ENCODE results near the gene CHST10.
"Not testable (repeated sequence)": the region's sequence is repeated elsewhere in the genome, so short reads cannot be mapped to it uniquely, and the experiment has no call there.

Gene CHST10

GRCh38 chr2:100359576-100359975, 57.9 kb downstream of the CHST10 start:
- no peaks in the 10 kb centered on the region for H3K36me3 ChIP-seq (ENCODE audit: control insufficient read depth, low read depth, low read length)
- peaks cover 5% of the 10 kb centered on the region for H3K9me3 ChIP-seq (ENCODE audit: control insufficient read depth, low read depth, low read length)
- no peak overlapping the region for H3K27ac ChIP-seq (ENCODE audit: low read length)
- H3K4me1 ChIP-seq (ENCODE audit: control insufficient read depth, low read depth, low read length) = no peaks in the 10 kb centered on the region
- no peak overlapping the region for H3K9ac ChIP-seq (ENCODE audit: low read length)
- no peaks in the 10 kb centered on the region for H3K27me3 ChIP-seq (ENCODE audit: control insufficient read depth, insufficient read depth, low read length)
- H3K4me3 ChIP-seq (ENCODE audit: low read length) = no peak overlapping the region

GRCh38 chr2:100358554-100358953, 58.9 kb downstream of the CHST10 start:
- Histone ChIP-seq H3K4me1 (ENCODE audit: control insufficient read depth, low read depth, low read length) (no peaks in the 10 kb centered on the region), H3K4me3 (ENCODE audit: low read length) (no peak overlapping the region), H3K9me3 (ENCODE audit: control insufficient read depth, low read depth, low read length) (peaks cover 5% of the 10 kb centered on the region), H3K9ac (ENCODE audit: low read length) (no peak overlapping the region), H3K36me3 (ENCODE audit: control insufficient read depth, low read depth, low read length) (no peaks in the 10 kb centered on the region), H3K27ac (ENCODE audit: low read length) (no peak overlapping the region), H3K27me3 (ENCODE audit: control insufficient read depth, insufficient read depth, low read length) (no peaks in the 10 kb centered on the region)

DNA sequence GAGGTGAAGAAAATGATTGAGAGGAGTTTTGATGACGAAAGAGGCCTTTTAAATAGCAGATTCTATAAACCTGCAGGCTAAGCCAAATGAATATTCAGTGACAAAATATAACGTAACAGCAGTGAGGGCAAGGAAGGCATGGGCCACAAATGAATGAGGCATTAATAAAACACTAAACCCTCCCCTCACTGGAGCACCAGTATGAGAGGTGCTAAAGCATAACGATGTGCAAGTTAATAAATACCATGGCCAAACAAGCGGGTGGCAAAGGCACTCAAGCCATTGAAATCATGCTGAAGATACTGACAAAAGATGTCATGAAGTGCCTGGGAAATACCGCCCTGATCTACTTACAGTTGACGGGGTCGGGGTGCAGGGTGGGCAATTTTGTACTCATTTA, 64.9 kb downstream of the CHST10 start:
- no peaks in the 10 kb centered on the region for H3K4me1 ChIP-seq (ENCODE audit: control insufficient read depth, low read depth, low read length)

DNA sequence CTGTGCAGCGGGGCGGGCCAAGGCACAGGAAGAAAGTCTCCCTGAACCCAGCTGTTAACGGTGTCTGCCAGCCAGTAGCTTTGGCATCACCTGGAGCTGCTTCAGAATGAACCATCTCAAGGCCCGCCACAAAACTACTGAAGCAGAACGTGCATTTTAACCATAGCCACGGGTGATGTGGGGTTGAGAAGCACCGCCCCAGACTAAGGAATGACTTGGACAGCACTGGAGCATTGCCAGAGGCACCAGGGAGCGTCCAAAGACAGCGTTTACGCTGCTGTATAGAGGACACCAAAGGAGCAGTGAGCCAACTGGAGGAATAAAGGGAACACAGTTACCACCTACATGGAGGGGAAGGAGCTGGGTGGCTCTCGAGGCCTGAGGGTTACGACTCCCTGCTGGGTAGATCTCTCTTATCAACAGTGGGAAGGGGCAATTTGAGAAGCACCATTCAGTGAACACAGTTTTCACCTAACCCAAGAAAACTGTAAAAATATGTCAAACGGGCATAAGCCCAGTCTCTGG, 66.7 kb downstream of the CHST10 start:
- H3K9ac ChIP-seq (ENCODE audit: low read length) = no peak overlapping the region
- H3K36me3 ChIP-seq (ENCODE audit: control insufficient read depth, low read depth, low read length) = no peaks in the 10 kb centered on the region
- no peak overlapping the region for H3K4me3 ChIP-seq (ENCODE audit: low read length)
- H3K9me3 ChIP-seq (ENCODE audit: control insufficient read depth, low read depth, low read length) = no peaks in the 10 kb centered on the region
- H3K27me3 ChIP-seq (ENCODE audit: control insufficient read depth, insufficient read depth, low read length) = no peaks in the 10 kb centered on the region
- H3K27ac ChIP-seq (ENCODE audit: low read length) = no peak overlapping the region
- H3K4me1 ChIP-seq (ENCODE audit: control insufficient read depth, low read depth, low read length) = no peaks in the 10 kb centered on the region

More for the DNA sequence above, 64.9 kb downstream of the CHST10 start:
- Histone ChIP-seq H3K9me3 (ENCODE audit: control insufficient read depth, low read depth, low read length) (no peaks in the 10 kb centered on the region), H3K4me3 (ENCODE audit: low read length) (no peak overlapping the region), H3K27me3 (ENCODE audit: control insufficient read depth, insufficient read depth, low read length) (no peaks in the 10 kb centered on the region), H3K36me3 (ENCODE audit: control insufficient read depth, low read depth, low read length) (no peaks in the 10 kb centered on the region), H3K27ac (ENCODE audit: low read length) (no peak overlapping the region), H3K9ac (ENCODE audit: low read length) (no peak overlapping the region)

DNA sequence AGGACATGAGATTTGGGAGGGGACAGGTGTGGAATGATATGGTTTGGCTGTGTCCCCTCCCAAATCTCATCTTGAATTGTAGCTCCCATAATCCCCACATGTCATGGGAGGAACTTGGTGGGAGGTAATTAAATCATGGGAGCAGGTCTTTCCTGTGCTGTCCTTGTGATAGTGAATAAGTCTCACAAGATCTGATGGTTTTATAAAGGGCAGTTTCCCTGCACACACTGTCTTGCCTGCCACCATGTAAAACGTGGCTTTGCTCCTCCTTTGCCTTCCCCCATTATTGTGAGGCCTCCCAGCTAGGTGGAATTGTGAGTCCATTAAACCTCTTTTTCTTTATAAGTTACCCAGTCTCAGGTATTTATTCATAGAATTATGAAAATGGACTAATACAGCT, 72.3 kb downstream of the CHST10 start:
- H3K4me3 ChIP-seq (ENCODE audit: low read length); H3K27me3 ChIP-seq (ENCODE audit: control insufficient read depth, insufficient read depth, low read length); H3K27ac ChIP-seq (ENCODE audit: low read length); H3K36me3 ChIP-seq (ENCODE audit: control insufficient read depth, low read depth, low read length); H3K9ac ChIP-seq (ENCODE audit: low read length); H3K4me1 ChIP-seq (ENCODE audit: control insufficient read depth, low read depth, low read length); H3K9me3 ChIP-seq (ENCODE audit: control insufficient read depth, low read depth, low read length): not testable (repeated sequence)

DNA sequence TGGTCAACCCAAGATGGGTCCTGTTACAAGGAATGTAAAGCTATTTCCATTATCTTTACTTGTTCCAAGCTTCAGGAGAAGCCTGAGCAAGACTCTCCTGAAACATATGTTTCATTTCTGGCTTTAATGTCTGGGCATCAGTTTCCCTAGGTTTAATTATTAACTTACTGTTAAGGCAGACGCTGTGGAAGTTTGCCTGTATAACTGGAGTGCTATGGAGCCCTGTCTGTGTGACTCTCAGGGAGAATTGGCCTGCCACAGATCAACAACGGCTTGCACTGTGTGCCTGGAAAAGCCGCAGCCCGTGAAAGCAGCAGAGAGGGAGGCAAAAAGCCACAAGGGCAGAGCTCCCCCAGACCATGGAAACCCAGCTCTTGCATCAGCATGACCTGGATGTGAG, 73.0 kb downstream of the CHST10 start:
- Histone ChIP-seq H3K27ac (ENCODE audit: low read length) (no peak overlapping the region), H3K9me3 (ENCODE audit: control insufficient read depth, low read depth, low read length) (peaks cover 4% of the 10 kb centered on the region), H3K36me3 (ENCODE audit: control insufficient read depth, low read depth, low read length) (no peaks in the 10 kb centered on the region), H3K27me3 (ENCODE audit: control insufficient read depth, insufficient read depth, low read length) (no peaks in the 10 kb centered on the region), H3K4me1 (ENCODE audit: control insufficient read depth, low read depth, low read length) (no peaks in the 10 kb centered on the region), H3K9ac (ENCODE audit: low read length) (no peak overlapping the region), H3K4me3 (ENCODE audit: low read length) (no peak overlapping the region)

- H3K4me1 ChIP-seq (ENCODE audit: control insufficient read depth, low read depth, low read length); H3K36me3 ChIP-seq (ENCODE audit: control insufficient read depth, low read depth, low read length); H3K9ac ChIP-seq (ENCODE audit: low read length); H3K9me3 ChIP-seq (ENCODE audit: control insufficient read depth, low read depth, low read length); H3K4me3 ChIP-seq (ENCODE audit: low read length); H3K27ac ChIP-seq (ENCODE audit: low read length); H3K27me3 ChIP-seq (ENCODE audit: control insufficient read depth, insufficient read depth, low read length): not testable (repeated sequence)
Observed at GRCh38 chr2:100342466-100342865, 75.0 kb downstream of the CHST10 start.
